Measurements from ENCODE around the gene RHBDF2.

RHBDF2 gene

DNA sequence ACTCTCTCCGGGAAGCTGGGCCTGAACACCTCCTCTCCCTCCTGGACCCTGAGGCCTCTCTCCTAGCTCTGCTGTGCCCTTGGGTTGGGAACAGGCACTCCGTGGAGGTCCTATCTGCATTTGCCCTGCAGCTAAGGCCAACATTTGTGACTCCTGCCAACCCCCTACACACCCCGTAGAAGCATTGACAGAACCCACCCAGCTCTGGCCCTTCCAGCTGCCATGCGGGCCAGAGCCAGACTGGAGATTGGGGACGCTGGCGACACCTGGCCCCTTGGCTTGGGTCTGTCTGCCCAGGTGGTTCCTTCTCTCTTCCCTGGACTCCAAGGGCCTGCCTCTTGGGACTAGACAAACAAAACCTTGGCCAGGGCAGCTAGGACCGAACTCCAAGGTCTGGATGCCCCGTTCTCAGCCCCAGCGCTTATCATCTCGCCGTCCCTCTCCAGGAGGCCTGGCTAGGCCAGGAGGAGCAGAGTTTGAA, 644 bp upstream of the RHBDF2 start:
- DNase-seq (ENCODE audit: low read depth): no peak

DNA sequence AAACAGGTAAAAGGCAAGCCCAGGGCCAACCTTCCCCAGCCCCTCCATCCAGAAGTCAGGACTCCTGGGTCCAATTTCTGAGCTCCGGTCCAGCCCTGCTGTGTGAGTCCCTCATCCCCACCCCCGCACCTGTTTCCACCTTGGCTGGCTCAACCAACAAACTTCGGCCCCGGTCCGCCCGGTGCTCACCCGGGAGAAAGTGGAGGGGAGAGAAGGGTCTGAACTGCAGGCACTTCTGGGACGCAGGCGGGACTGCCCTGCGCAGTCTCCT, 541 bp downstream of the RHBDF2 start:
- no peak for DNase-seq (ENCODE audit: low read depth)

DNA sequence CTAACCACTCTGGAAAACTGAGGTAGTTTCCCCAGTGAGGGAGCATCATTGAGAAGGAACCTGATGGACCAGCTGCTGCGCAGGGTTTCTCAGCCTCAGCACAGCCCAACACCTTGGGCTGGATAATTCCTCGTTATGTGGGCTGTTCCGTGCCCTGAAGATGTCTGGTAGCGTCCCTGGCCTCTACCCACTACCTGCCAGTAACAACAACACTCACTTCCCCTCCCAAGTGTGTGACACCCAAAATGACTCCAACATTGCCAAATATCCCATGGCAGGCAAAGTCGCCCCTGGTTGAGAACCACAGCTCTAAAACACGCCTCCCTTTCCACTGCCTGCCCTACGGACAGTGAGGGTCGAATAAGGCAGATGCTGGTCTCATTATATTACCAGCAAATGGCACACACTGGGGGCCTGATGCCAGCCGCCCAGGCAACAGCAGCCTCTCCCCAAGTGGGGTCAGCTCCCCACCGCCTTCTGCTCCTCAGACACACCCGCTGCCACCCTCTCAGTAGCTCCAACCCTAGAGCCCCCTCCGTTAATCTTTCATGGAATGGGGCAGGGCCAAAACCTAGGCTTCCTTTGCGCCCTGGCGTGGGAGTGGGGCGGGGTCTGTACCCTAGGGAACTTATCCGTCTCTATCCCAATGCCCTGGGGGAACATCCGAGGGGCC, 1.0 kb downstream of the RHBDF2 start:
- DNase-seq (ENCODE audit: low read depth): no peak

DNA sequence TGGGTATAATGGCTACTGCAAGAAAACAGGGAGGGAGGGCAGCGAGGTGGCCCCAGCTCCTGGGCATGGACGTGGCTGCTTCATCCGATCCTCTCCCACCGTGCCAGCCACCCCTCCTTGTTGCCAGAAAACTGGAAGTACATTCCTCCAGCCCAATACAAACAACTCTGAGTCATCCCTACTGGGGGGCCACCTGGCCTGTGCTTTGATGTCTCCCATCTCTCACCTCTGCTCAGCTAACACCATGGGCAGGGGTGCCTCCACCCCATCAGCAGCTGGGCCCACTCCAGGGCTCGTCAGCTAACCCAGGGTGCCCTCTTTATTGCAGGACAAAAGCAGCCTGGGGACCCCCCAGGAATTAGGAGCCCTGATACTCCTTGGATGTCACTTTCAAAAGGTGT, 2.0 kb downstream of the RHBDF2 start:
- no peak for DNase-seq (ENCODE audit: low read depth)

DNA sequence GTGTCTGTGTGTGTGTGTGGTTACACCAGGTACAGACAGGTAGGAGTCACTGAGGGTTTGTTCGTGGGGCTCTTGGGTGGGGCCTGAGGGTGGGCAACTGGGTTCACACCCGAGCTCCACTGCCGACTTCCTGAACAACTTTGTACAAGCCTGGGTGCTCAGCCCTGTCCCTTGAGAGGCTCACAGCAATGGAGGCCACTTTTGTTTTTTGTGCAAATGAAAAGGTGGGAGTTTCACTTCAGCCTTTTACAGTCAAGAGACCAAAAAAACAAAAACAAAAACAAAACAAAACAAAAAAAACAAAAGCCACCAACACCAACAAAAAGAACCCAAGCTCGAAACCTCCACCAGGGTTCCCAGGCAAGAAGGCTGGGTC, 2.4 kb downstream of the RHBDF2 start:
- DNase-seq (ENCODE audit: low read depth): no peak

DNA sequence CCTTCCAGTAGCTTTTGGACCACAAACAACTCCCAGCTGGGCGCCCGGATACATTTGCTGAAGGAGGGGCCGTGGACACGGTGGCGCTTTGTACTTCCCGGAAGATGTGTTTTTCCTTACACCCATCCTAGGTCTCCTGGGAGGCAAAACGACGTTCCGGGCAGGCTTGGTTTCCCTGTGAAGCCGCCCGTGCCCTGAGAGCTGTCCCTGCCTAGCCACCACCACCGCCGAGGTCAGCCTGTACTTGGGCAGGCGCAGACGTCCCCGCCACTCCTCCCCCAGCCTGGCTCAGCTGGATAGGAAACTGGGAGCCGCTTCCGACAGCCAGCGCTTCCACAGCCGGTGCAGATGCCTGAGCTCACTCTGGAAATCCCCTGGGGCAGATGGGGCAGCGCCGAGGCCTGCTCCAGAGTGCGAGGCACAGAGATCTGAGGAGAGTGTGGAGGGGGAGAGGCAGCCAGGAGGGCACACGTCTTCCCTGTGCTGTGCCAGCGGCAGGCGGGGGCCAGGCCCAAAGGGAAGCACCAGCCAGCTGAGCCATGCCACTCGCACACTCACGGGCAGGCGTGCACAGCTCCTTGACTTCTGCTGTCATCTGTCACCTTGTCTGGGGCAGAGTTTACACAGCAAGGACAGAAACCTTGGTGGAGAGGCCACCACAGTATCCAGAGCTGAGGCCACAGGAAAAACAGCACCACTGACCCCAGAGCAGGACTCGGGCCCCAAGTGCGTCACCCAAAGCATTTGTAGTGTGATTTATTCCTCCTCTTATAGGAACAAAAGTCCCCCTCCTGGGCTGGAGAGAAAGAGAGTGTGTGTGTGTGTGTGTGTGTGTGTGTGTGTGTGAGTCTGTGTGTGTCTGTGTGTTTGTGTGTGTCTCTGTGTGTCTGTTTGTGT, 3.0 kb downstream of the RHBDF2 start:
- DNase-seq (ENCODE audit: low read depth): no peak

DNA sequence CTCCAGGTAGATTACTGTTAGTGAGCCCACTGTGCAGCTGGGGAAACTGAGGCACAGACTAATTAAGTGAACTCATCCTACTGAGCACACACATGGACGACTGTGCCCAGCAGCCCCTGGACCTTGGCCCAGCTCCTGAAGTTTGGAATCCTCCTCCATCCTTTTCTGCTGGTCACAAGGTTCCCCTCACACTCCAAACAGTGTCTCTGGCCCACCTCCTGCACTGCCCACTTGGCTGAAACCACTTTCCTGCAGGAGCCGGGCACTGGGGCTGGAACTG, 3.6 kb downstream of the RHBDF2 start:
- no peak for DNase-seq (ENCODE audit: low read depth)

DNA sequence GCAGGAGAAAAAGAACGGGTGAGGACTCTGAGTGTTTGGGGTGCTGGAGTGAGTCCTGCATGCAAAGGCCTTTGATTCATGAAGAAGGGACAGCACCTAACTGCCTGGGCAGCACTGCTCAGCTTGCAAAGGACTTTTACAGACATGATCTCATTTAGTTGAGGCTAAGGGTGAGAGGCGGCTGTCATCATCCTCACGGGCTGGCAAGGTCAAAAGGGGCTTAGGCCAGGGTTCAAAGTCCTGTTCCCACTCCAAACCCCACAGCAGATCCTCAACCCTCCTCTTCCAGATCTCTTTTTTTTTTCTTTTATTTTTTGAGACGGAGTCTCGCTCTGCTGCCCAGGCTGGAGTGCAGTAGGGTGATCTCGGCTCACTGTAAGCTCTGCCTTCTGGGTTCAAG, 4.8 kb downstream of the RHBDF2 start:
- no peak for DNase-seq (ENCODE audit: low read depth)

DNA sequence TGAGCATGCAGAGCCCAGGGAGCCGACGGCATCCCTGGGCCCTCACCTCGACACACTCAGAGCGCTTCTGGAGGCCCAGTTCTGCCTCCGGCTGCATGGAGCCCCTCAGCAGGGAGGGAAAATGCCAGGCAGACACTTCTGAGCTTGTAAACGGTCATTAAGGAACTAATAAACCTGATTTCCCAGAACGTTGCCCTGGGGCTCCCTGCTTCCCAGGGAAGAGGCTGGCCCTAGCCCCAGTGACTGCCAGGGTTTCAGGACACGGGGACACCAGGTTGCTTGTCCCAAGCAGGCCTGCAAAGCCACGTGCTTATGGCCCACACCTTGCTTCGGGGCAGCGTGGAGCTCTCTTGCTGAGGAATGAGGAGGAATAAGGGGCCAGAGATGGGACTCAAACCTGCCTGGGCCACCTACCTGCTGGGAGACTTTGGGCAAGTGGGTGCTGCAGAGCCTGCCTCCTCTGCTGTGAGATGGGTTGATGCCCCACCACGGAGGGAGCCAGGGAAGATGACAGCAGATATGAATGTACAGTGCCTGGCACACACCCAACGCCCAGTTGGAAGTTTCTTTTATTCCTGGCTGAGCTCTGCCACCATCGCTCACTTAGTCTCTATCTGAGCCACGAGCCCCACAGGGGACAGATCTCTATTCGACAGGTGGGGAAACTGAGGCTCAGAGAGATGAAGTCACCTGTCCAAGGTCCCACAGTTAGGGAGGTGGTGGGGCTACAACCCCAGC, 5.4 kb downstream of the RHBDF2 start:
- no peak for DNase-seq (ENCODE audit: low read depth)

DNA sequence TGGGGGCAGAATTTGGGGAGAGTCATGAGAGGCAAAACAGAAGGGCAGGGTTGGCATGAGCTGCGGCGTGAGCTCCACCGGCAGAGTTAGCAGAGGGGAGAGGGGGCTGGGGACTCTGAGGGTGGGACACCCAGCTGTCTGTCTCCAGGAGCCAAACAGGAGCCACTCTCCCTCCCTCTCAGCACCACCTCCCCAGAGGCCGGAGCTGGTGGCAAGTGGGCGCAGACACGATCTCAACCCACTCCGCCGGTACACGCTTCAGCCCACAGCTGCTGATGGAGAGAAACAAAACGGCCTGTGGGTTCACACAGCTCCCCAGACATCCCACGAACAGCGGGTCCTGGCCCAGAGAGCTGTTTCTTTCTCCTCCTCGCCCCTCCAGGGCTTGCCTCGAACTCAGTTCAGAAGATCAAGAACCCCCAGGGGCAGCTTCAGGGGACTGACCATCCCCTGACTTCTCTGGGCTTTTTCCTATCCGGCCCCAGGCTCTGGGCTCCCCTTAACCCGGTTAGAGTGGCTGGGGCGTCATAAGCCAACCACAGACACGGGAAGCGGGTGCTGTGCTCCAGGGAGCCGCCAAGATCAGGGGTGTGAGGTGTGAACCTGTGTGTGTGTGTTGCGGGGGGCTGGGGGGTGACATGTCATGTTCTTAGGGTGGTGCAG, 7.6 kb downstream of the RHBDF2 start:
- DNase-seq (ENCODE audit: low read depth): no peak

DNA sequence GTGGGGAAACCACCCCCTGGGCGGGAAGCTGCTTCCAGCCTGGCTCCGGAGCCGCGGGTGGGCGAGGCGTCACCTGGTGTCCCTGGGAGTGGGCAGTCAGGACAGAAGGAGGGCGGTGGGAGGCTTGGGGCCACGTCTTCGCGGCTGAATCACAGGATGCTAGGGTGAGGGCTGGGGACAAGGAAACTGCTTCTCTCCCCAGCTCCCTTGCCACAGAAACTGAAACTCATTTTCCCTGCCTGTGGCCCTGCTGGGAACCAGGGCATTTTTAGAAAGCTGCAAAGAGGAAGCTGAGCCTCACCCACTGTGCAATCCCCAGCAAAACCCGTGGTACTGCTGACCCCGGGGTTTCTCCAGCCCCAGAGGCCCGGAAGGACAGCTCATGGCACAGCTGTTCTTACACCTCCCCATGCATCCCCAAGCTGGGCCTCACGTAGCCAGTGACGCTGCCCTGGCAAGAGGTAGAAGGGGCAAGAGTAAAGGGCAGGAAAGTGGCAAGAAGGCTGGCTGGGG, 8.2 kb downstream of the RHBDF2 start:
- no peak for DNase-seq (ENCODE audit: low read depth)

DNA sequence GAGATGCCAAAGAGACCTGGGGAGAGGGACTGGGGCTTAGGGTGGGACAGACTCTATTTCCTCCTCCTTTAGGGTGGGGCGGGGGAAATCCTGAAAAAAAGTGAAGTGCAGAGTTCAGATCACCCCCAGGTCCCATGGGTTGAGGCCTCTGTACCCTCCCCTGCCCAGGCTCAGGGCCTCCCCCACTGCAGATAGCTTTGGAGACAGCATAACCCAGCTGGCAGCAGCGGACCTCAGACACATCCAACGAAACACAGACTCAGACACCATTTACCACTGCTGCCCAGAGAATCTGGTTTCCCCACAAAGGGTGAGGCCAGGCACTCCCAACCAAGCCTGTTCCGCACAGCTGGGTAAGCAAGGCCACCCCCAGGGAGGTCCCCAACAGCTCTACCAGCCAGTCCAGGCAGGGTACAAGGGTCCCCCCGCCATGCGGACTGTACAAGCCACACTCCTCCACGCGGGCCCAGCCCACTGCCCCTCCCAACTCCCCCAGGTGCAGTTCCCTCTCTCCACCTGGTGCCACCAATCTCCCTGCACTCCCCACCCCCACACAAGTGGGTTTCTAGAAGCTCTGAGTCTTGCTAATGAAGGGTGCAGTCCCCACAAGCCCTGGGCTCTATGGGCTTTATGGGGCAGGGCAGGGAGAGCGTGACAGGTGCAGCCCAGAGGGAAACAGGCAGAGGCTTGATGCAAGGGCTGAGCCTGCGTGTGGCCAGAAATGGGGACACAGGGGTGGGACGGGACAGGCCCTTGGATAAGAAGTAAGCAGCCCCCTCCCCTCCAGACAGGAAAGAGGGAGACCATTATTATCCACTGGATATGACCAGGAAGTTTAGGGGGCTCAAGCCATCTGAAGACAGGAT, 8.9 kb downstream of the RHBDF2 start:
- no peak for DNase-seq (ENCODE audit: low read depth)

DNA sequence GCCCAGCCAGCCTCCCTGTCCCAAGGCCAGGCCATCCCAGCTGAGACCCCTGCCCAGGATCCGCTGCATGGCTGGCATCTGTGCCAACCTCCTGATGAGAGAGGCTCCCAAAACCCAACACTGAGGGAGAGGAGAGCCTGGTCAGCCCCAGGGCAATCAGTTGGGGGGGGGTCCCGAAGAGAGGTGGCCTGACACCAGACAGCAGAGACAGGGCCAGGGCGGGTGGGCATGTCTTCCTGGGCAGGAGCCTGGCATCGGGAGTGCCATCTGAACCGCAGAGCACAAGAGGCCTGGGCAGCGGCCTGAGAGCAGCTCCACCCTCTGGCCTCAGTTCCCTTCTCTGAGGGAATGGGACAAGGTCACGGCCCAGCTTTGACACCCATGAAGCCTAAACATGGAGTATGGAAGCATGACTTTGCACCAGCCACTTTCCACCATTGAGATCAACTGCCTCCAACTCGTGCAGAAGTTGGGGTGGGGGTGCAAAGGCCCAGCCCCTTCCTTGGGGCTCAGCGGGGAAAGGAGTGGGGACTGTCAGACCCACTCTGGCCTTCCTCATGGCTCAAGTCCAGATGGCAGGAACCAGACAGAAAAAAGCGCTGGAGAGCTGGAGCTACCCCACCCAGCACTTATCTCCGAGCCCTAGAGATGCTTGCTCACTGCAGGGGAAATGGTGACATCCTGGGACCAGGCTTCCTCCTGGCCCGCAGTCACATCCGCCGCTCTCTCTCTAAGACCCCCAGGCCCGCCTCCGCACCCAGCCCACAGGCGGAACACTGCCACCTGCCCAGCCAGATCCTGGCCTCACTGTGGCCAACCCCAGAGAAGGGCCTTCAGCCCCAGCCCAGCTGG, 9.7 kb downstream of the RHBDF2 start:
- no peak for DNase-seq (ENCODE audit: low read depth)

DNA sequence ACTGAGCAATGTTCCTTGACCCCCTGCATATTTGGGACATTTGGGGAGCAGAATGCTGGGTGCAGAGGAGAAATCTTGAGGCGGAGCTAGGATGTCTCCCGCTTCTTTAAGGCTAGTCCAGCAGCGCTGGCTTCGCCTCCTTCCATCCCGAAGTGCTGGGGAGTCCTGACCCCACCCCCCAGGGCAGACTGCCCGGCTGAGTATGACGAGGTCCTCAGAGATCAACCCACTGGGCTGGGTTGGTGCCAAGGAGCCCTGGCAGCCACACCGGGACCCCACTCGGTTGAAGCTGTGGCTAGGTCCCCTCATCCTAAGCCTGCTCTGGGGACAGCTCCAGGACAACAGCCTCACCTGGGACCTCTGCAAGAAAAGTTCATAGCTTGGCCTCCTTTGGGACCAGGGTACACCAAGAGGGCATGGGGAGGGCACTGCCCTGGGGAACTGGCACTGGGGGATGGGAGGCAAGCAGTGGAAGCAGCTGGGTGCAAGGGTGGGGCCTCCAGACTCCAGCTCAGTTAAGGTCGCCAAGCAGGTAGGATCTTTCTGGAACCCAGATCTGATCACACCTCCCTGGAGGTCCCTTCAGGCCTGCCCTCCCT, 11.0 kb downstream of the RHBDF2 start:
- DNase-seq (ENCODE audit: low read depth): no peak

DNA sequence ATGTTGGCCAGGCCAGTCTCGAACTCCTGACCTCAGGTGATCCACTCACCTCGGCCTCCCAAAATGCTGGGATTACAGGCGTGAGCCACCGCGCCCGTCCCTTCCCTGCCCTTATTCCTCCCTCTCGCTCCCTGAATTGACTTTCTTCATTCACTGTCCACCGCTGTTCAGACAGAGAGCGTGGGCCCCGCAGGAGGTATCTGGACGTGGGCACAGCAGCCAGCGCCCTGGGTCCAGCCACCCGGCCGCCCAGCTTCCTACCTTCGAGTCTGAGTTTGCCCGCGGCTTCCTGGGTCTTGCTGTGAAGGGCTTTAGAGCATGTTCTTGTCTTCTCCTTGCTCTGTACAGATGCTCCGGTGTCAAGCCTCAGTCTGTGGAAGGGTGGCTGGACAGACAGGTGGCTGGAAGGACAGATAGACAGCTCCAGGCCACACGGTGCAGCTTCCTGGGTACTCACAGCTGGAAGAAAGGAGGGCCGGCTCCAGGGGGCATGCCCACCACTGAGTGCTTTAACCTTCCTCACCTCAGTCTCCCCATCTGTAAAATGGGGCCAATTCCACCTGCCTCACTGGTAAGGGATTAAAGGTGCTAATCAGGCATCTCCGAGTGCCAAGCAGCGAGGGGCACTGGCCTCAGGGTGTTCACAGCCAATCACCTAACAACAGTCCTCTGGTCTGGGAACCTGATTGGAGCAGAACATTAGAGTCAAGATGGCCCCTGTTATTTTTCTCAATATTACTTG, 13.6 kb downstream of the RHBDF2 start:
- no peak for DNase-seq (ENCODE audit: low read depth)

DNA sequence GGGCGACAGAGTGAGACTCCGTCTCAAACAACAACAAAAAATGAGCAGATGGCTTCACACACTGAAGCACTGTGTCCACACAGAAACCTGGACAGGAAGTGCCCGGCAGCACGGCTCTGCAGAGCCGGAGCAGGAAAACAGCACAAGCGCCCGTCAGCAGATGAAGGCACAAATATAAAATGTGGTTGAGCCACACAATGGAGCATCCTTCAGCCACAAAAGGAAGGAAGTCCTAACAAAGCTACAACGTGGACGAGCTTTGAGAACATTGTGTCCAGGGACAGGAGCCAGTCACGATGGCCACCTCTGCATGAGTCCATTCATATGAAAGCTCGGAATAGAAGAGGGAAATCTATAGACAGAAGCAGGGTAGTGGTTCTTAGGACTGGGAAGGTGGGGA, 15.7 kb downstream of the RHBDF2 start:
- no peak for DNase-seq (ENCODE audit: low read depth)

DNA sequence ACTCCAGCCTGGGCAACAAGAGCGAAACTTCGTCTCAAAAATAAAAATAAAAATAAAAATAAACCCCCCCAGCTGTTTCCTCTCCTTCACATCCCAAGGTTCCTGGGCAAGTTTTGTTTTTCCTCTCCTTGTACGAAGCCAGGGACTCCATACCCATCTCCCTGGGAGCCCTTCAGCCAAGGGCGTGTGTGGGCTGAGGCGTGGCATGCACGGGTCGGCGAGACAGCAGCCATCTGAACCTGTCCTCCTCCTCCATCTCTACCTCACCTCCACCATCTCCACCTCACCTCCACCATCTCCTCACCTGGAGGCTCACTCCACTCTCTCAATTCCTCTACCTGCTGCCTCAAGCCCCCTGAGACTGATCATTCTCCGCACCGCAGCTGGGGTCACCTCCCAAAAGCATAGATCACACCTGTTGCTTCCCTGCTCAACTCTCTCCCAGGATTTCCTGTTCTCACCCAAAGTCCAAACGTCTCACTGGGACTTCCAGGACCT, 16.9 kb downstream of the RHBDF2 start:
- no peak for DNase-seq (ENCODE audit: low read depth)

DNA sequence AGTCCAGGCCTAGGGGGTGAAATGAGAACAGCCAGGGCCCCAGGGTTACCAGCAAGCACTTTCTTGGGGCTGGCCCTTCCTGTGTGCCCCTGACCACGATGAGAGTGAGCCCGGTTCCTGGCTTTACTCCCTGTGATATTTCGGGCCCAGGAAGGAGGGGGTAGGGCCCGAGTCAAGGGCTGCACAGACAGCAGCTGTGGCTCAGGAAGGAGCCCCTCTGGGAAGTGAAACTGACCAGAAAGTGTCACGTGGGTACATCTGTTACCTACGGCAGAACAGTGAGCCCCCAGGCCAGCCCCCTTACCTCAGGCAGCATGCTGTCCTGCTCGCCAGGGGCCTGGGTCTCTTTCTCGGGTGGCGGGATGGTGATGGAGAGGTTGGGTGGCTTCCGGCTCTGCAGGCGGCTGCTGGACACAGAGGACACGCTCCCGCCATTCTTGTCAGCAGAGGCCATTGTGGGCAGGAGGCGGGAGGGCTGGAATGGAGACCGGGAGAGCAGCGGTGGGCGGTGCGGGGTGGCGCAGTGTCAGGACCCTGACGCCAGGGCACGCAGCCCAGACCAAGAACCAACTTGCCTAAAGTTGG, 20.1 kb downstream of the RHBDF2 start:
- no peak for DNase-seq (ENCODE audit: low read depth)

DNA sequence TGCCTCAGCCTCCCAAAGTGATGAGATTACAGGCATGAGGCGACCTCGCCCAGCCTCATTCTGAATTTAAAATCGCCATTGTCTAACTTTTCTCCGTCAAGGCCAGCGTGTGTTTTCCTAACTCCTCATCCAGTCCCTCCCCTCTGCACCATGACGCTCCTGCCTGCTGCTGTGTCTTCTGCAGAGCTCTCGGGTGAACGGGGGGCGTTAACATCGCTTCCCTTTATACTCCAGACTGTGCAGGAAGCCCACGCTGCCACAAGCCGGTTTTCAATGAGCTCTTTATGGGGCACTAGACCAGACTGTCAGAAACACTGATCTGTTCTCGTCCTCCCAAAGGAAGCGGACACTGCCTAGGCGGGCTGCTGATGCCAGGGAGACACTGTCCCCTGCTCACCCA, 20.6 kb downstream of the RHBDF2 start:
- no peak for DNase-seq (ENCODE audit: low read depth)

All from T-helper 22 cell (primary cell).